Measurements from ENCODE around the gene CFAP58.

The CFAP58 gene

GRCh38 chr10:104353325-104354048 lies at the start of gene CFAP58:
Gene CFAP58 (plus strand): TSS chr10:104353833. CDS start chr10:104353898, 65 bp downstream.
- peak; percentile 55 to 63 for ATAC-seq

GRCh38 chr10:104304356-104304745 lies 49.3 kb upstream of the CFAP58 start:
- ATAC-seq: no peak

- no peak for ATAC-seq
Observed at GRCh38 chr10:104304927-104305326, 48.7 kb upstream of the CFAP58 start.

GRCh38 chr10:104306897-104307296 lies 46.7 kb upstream of the CFAP58 start:
- no peak for ATAC-seq

- ATAC-seq: no peak
Observed at GRCh38 chr10:104307576-104308438, 45.8 kb upstream of the CFAP58 start.

GRCh38 chr10:104308439-104308903 lies 45.2 kb upstream of the CFAP58 start:
- peak; percentile 67 to 72 for ATAC-seq

- ATAC-seq: no peak
Observed at GRCh38 chr10:104309980-104310978, 43.4 kb upstream of the CFAP58 start.

GRCh38 chr10:104311184-104311720 lies 42.4 kb upstream of the CFAP58 start:
- no peak for ATAC-seq

- no peak for ATAC-seq
Observed at GRCh38 chr10:104314591-104315485, 38.8 kb upstream of the CFAP58 start.

- ATAC-seq: no peak
Observed at GRCh38 chr10:104315486-104315921, 38.1 kb upstream of the CFAP58 start.

- ATAC-seq: no peak
Observed at GRCh38 chr10:104316321-104317099, 37.1 kb upstream of the CFAP58 start.

- ATAC-seq: no peak
Observed at GRCh38 chr10:104317269-104317710, 36.3 kb upstream of the CFAP58 start.

GRCh38 chr10:104317726-104318299 lies 35.8 kb upstream of the CFAP58 start:
- ATAC-seq: no peak

GRCh38 chr10:104318326-104318725 lies 35.3 kb upstream of the CFAP58 start:
- ATAC-seq: no peak

GRCh38 chr10:104318810-104319741 lies 34.6 kb upstream of the CFAP58 start:
- ATAC-seq: no peak

GRCh38 chr10:104321226-104321625 lies 32.4 kb upstream of the CFAP58 start:
- ATAC-seq: no peak

GRCh38 chr10:104321725-104322415 lies 31.8 kb upstream of the CFAP58 start:
- ATAC-seq: peak in 1 of 2 donors; percentile 28

GRCh38 chr10:104322416-104322782 lies 31.2 kb upstream of the CFAP58 start:
- ATAC-seq: peak in 1 of 2 donors; percentile 27

All from activated CD4-positive, CD25-positive, alpha-beta regulatory T cell treated with anti-CD3 and anti-CD28 coated beads, Interleukin-2, amount 50 U/mL, for 24 hours (primary cell).